SHP77 treated with DMSO at 0.1 percent for 48 hours (cell line): ENCODE measurements around the gene CFAP53.
"Not testable (repeated sequence)": the region's sequence is repeated elsewhere in the genome, so short reads cannot be mapped to it uniquely, and the experiment has no call there.

ENCODE experiments used
- DNase-seq: peaks from one replicate; lab custom pipeline; 2025; lab: John Stamatoyannopoulos, UW

CFAP53 gene

GRCh38 chr18:50272568-50272967 is 6.3 kb upstream of the CFAP53 start:
- DNase-seq: no peak

- no peak for DNase-seq
Observed at GRCh38 chr18:50268022-50268747, 1.9 kb upstream of the CFAP53 start.

GRCh38 chr18:50262977-50263376 is 3.3 kb downstream of the CFAP53 start:
- no peak for DNase-seq

GRCh38 chr18:50250935-50251334 is 15.4 kb downstream of the CFAP53 start:
- no peak for DNase-seq

- no peak for DNase-seq
Observed at GRCh38 chr18:50249576-50249975, 16.7 kb downstream of the CFAP53 start.

- no peak for DNase-seq
Observed at GRCh38 chr18:50247561-50247960, 18.7 kb downstream of the CFAP53 start.

- not testable (repeated sequence) for DNase-seq
Observed at GRCh38 chr18:50241768-50242167, 24.5 kb downstream of the CFAP53 start.

GRCh38 chr18:50240080-50240563 is 26.2 kb downstream of the CFAP53 start:
- DNase-seq: no peak

- DNase-seq: no peak
Observed at GRCh38 chr18:50232419-50232818, 33.9 kb downstream of the CFAP53 start.

GRCh38 chr18:50231621-50232020 is 34.7 kb downstream of the CFAP53 start:
- DNase-seq: no peak

- DNase-seq: not testable (repeated sequence)
Observed at GRCh38 chr18:50220249-50220648, 46.0 kb downstream of the CFAP53 start.

GRCh38 chr18:50218432-50219197 is 47.7 kb downstream of the CFAP53 start:
- no peak for DNase-seq

- DNase-seq: no peak
Observed at GRCh38 chr18:50209311-50209710, 57.0 kb downstream of the CFAP53 start.

GRCh38 chr18:50207722-50208121 is 58.6 kb downstream of the CFAP53 start:
- no peak for DNase-seq

GRCh38 chr18:50203801-50204604 is 62.3 kb downstream of the CFAP53 start:
- peak; percentile 22 for DNase-seq

- DNase-seq: no peak
Observed at GRCh38 chr18:50201476-50202018, 64.7 kb downstream of the CFAP53 start.

- DNase-seq: no peak
Observed at GRCh38 chr18:50199921-50200320, 66.4 kb downstream of the CFAP53 start.

- no peak for DNase-seq
Observed at GRCh38 chr18:50199346-50199855, 66.9 kb downstream of the CFAP53 start.

- DNase-seq: no peak
Observed at GRCh38 chr18:50196261-50196660, 70.0 kb downstream of the CFAP53 start.

GRCh38 chr18:50195689-50196088 is 70.6 kb downstream of the CFAP53 start:
- DNase-seq: no peak

- no peak for DNase-seq
Observed at GRCh38 chr18:50194631-50195532, 71.4 kb downstream of the CFAP53 start, which contains the start of gene MYO5B. MYO5B (minus strand) TSS chr18:50195147; CDS start chr18:50194793, 354 bp downstream.
